Measurements from ENCODE around the gene PICALM.

PICALM gene, protein sequence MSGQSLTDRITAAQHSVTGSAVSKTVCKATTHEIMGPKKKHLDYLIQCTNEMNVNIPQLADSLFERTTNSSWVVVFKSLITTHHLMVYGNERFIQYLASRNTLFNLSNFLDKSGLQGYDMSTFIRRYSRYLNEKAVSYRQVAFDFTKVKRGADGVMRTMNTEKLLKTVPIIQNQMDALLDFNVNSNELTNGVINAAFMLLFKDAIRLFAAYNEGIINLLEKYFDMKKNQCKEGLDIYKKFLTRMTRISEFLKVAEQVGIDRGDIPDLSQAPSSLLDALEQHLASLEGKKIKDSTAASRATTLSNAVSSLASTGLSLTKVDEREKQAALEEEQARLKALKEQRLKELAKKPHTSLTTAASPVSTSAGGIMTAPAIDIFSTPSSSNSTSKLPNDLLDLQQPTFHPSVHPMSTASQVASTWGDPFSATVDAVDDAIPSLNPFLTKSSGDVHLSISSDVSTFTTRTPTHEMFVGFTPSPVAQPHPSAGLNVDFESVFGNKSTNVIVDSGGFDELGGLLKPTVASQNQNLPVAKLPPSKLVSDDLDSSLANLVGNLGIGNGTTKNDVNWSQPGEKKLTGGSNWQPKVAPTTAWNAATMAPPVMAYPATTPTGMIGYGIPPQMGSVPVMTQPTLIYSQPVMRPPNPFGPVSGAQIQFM

DNA sequence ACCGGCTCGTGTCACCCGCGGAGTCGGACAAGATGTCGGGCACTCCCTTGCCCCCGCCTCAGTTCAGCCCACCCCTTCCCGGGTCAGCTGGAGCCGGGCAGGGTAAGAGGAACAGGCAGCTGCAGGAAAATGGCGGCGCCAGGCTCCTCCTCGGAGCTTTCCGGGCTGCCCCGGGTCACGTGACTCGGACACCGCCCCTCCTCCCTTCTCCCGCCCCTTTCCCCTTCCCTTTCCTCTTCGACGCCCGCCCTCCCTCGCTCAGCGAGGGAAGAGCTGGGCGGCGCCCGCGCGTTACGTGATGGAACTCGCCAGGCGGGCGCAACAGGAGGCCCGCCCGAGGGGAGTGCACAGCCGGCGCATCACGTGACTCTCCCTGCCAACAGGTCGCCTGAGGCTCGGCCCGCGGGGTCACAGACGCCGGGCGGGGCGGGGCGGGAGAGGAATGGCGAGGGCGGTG, at the start of gene PICALM:
TSS of gene PICALM (minus strand) at position 134 of the 457 bp plus-strand sequence. CDS start 304 bp downstream, outside the sequence.
- DNase-seq (ENCODE audit: low read depth, low spot score), result peak; percentile 93
- ChIA-PET POLR2A (interaction anchor here (0.6 to 3.4 kb wide), 13 partner anchors 18 to 176 kb away, joined by 3 to 37 read pairs (median 6); partner anchors contain the start of gene EED), CTCF (interaction anchor here (0.9 to 5.4 kb wide), 6 partner anchors 27 to 150 kb away, joined by 3 to 36 read pairs (median 4); no protein-coding TSS in a partner anchor)
- TF ChIP-seq, protein P1, sequence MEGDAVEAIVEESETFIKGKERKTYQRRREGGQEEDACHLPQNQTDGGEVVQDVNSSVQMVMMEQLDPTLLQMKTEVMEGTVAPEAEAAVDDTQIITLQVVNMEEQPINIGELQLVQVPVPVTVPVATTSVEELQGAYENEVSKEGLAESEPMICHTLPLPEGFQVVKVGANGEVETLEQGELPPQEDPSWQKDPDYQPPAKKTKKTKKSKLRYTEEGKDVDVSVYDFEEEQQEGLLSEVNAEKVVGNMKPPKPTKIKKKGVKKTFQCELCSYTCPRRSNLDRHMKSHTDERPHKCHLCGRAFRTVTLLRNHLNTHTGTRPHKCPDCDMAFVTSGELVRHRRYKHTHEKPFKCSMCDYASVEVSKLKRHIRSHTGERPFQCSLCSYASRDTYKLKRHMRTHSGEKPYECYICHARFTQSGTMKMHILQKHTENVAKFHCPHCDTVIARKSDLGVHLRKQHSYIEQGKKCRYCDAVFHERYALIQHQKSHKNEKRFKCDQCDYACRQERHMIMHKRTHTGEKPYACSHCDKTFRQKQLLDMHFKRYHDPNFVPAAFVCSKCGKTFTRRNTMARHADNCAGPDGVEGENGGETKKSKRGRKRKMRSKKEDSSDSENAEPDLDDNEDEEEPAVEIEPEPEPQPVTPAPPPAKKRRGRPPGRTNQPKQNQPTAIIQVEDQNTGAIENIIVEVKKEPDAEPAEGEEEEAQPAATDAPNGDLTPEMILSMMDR (IDR thresholded peaks at IDR 0.05; ENCODE audit: insufficient read depth, low read length, missing control alignments), result no peak
- peak within 1 kb of the TSS; percentile 94 for H3K4me3 ChIP-seq (ENCODE audit: low read depth, low read length)

DNA sequence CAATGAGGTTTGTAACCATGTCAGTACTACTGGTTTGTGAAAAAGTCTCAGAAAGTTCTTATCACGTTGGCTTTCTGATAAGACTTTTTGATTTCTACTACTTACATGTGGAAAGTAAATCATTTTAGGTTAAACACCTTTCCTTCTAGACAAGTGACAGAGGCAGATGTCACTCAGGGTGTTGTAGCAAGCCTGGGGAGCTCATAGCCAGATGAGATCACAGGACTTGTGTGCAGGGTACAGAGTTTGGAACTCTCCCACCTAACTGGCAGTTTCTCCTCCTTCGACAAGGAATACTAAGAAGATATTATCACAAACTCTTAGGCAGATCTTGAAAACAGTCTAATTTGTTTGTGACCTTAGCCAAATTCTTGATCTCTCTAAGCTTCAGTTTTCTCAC, 49.4 kb upstream of the PICALM start:
- POLR2A ChIA-PET, result interaction anchor here (1.4 to 1.8 kb wide), 2 partner anchors 49 to 56 kb away, joined by 6 to 8 read pairs; partner anchors contain the start of gene PICALM
- CTCF ChIA-PET, result interaction anchor here (0.7 to 1.2 kb wide), 2 partner anchors 24 to 49 kb away, joined by 3 read pairs; no protein-coding TSS in a partner anchor
- TF ChIP-seq, protein P1 (IDR thresholded peaks at IDR 0.05; ENCODE audit: insufficient read depth, low read length, missing control alignments), result no peak
- no peak overlapping the region for H3K4me3 ChIP-seq (ENCODE audit: low read depth, low read length)
- no peak for DNase-seq (ENCODE audit: low read depth, low spot score)

DNA sequence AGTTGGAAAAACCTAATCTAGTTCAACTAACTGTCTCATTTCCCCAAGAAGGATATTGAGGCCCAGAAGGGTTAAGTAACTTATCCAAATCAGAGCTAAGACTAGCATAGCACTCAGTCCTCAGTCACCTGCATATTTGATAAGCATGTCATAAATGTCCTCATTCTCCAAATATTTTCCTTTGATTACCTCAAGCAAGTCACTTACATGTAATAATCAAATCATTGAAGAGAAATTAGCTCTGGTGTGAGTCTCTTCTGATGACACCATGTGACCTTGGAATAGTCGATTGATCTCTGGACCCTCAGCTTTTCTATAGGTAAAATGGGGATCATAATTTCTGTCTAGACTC, 48.8 kb upstream of the PICALM start:
- CTCF ChIA-PET, result interaction anchor here (0.7 to 2.6 kb wide), 5 partner anchors 11 to 101 kb away, joined by 3 to 7 read pairs (median 5); no protein-coding TSS in a partner anchor
- POLR2A ChIA-PET, result interaction anchor here (1.4 to 1.8 kb wide), 2 partner anchors 48 to 56 kb away, joined by 6 to 8 read pairs; partner anchors contain the start of gene PICALM
- TF ChIP-seq, protein P1 (IDR thresholded peaks at IDR 0.05; ENCODE audit: insufficient read depth, low read length, missing control alignments), result no peak
- no peak for DNase-seq (ENCODE audit: low read depth, low spot score)
- no peak overlapping the region for H3K4me3 ChIP-seq (ENCODE audit: low read depth, low read length)

DNA sequence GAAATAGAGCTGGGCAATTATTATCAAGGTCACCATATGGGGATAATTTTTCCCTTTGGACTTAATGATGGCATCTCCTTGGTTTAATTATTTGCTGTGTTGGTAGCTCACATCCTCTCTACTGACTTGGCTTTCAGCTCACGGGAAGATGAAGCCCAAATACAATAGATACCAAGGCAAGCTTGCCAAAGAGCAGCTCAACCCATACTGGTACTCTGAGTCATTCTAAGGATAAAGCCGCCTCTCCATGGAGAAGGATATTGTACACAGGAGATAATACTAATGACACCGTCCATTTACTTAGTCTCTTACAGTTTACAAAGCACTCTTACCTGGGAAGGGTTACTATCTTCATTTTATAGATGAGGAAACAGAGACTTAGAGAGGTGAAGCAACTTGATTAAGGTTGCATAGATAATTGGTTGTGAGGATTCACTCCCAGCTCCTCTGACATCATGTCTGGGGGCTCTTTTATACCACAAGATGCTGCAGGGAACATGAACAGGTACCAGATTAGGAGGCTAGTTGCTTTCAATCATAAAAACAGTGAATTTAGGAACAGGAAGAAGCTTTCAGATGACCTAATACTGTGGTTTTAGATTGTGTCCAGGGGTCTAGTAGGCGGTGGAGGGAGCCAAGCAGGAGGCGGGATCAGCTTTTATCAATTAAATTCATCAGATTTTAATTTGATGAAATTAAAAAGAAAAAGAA, 48.3 kb upstream of the PICALM start:
- no peak for DNase-seq (ENCODE audit: low read depth, low spot score)
- ChIA-PET POLR2A (interaction anchor here (1.4 to 1.8 kb wide), 3 partner anchors 34 to 57 kb away, joined by 3 to 8 read pairs (median 6); partner anchors contain the start of gene PICALM), CTCF (interaction anchor here (0.9 to 2.6 kb wide), 8 partner anchors 10 to 101 kb away, joined by 3 to 11 read pairs (median 4); no protein-coding TSS in a partner anchor)
- no peak overlapping the region for H3K4me3 ChIP-seq (ENCODE audit: low read depth, low read length)
- TF ChIP-seq, protein P1 (IDR thresholded peaks at IDR 0.05; ENCODE audit: insufficient read depth, low read length, missing control alignments), result no peak

DNA sequence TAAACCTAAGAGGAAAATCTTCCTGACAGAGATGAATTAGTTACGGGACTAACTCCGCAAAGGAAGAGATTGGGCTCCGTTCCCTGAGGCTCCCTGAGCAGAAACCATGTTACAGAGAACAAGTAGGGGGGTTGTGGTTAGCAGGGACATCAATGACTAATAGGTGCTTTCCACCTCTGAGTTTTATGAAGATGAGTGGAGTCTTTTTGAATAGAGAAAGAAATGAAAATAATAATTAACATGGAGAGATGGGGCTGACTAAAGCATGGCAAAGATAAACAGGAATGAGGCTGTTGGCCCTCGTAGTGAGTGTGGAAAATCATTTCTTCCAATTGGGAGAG, 47.5 kb upstream of the PICALM start:
- H3K4me3 ChIP-seq (ENCODE audit: low read depth, low read length), result no peak overlapping the region
- ChIA-PET POLR2A (interaction anchor here (1.3 to 1.8 kb wide), 5 partner anchors 15 to 58 kb away, joined by 3 to 19 read pairs (median 4); partner anchors contain the start of gene PICALM), CTCF (interaction anchor here (0.9 to 2.6 kb wide), 6 partner anchors 14 to 102 kb away, joined by 3 to 11 read pairs (median 5); no protein-coding TSS in a partner anchor)
- TF ChIP-seq, protein P1 (IDR thresholded peaks at IDR 0.05; ENCODE audit: insufficient read depth, low read length, missing control alignments), result no peak
- peak; percentile 87 for DNase-seq (ENCODE audit: low read depth, low spot score)

Measured in AG04449 (cell line).